HepG2 (cell line): Measurements from ENCODE around the gene SIAE. TPM values are rescaled to one million over a fixed set of nuclear protein-coding genes. Genes with fewer than 3 reads are reported as not detected.
A peak's percentile ranks its signal among the peaks of the same experiment; 100 is the strongest.

ENCODE experiments used
- ATAC-seq: fragments of 200-7000 bp; cut with Tn5 transposase; 3 replicates; pipeline ENCODE4 v1.9.1; 2020; ENCODE audit warnings: mild to moderate bottlenecking, moderate library complexity
- BruUV-seq: library from RNA; stranded (reverse); fragments of 400-500 nt; replicated peaks from 2 replicates; lab custom pipeline; 2021; lab: Mats Ljungman, UMichigan
- CTCF ChIA-PET: fragments of 300-600 bp; formaldehyde crosslinking; extraction: SDS; loops from one replicate; lab custom pipeline; 2021; ENCODE audit warnings: low total read pairs, inconsistent platforms, low intra/inter-chr PET ratio; lab: Yijun Ruan, JAX
- POLR2A ChIA-PET: fragments of 350-600 bp; sonication (Branson Sonifier 250); formaldehyde crosslinking; loops from one replicate; lab custom pipeline; 2020; ENCODE audit warnings: antibody characterized with exemption, inconsistent platforms; lab: Yijun Ruan, JAX
- DNase-seq: peaks from one replicate; pipeline ENCODE4 v3.0.0-alpha.2; 2015; ENCODE audit warnings: low spot score
- FAIRE-seq: peaks from 3 replicates; lab custom pipeline; 2011; peaks lifted over from hg19 to GRCh38; lab: Jason Lieb, UNC
- H2AFZ ChIP-seq: one replicate; pipeline ENCODE4 v1.6.1; 2011; ENCODE audit warnings: low read length, inconsistent platforms
- H3K27ac ChIP-seq: fragments of 300-600 bp; 3 replicates; pipeline ENCODE4 v1.8.0; 2011; ENCODE audit warnings: mixed run types, mild to moderate bottlenecking, mixed read lengths, low read length, inconsistent platforms; ENCODE audit not compliant: insufficient read depth; ENCODE audit errors: extremely low read length
- H3K27me3 ChIP-seq, 2 experiments: fragments of 200-600 bp in 1 of 2; 2 replicates in 1 of 2; 3 replicates in 1 of 2; pipeline versions ENCODE4 v1.6.0 to v1.8.0; 2011; ENCODE audit warnings: low read length in 2 of 2, mild to moderate bottlenecking in 2 of 2, moderate library complexity in 2 of 2, inconsistent platforms in 1 of 2; ENCODE audit not compliant: insufficient read depth in 2 of 2, control insufficient read depth in 1 of 2
- H3K36me3 ChIP-seq, 2 experiments: fragments of 200-600 bp in 1 of 2; replicated peaks in 1 of 2; 2 replicates in 1 of 2; 3 replicates in 1 of 2; pipeline versions ENCODE4 v1.5.1 to v1.8.0; 2011; ENCODE audit warnings: low read length in 2 of 2, inconsistent platforms in 1 of 2; ENCODE audit not compliant: insufficient read depth in 2 of 2, control insufficient read depth in 1 of 2
- H3K4me1 ChIP-seq: 2 replicates; pipeline ENCODE4 v1.5.1; 2012; ENCODE audit warnings: low read length, inconsistent platforms; ENCODE audit not compliant: insufficient read depth
- H3K4me2 ChIP-seq: 2 replicates; pipeline ENCODE4 v1.6.0; 2011; ENCODE audit warnings: low read depth, low read length, inconsistent platforms
- H3K4me3 ChIP-seq, 3 experiments: fragments of 200-600 bp in 1 of 3; sonication (generic), shearing (Covaris generic) in 1 of 3; replicated peaks in 1 of 3; 2 replicates each; pipeline ENCODE4 v1.5.1; 2011 to 2016; ENCODE audit warnings: low read length in 3 of 3, inconsistent platforms in 2 of 3, low read depth in 2 of 3, mild to moderate bottlenecking in 2 of 3, control low read depth in 1 of 3, mixed read lengths in 1 of 3; ENCODE audit not compliant: insufficient read depth in 1 of 3
- H3K79me2 ChIP-seq: one replicate; pipeline ENCODE4 v1.6.1; 2011; ENCODE audit warnings: low read length, inconsistent platforms; ENCODE audit not compliant: insufficient read depth
- H3K9ac ChIP-seq: 2 replicates; pipeline ENCODE4 v1.6.0; 2011; ENCODE audit warnings: mild to moderate bottlenecking, low read depth, low read length, inconsistent platforms; ENCODE audit not compliant: insufficient read depth
- H3K9me3 ChIP-seq: 2 replicates; pipeline ENCODE4 v1.5.1; 2012; ENCODE audit warnings: mild to moderate bottlenecking, low read length
- H4K20me1 ChIP-seq: 2 replicates; pipeline ENCODE4 v1.6.0; 2011; ENCODE audit warnings: inconsistent platforms, mild to moderate bottlenecking, low read length, moderate library complexity; ENCODE audit not compliant: insufficient read depth
- ERF ChIP-seq: IDR thresholded peaks from 2 replicates; pipeline ENCODE4 v1.6.1; 2018; ENCODE audit warnings: missing biosample characterization, missing genetic modification reagents
- EZH2 ChIP-seq: conservative IDR thresholded peaks from 2 replicates; pipeline ENCODE4 v1.6.1; 2012; ENCODE audit warnings: mild to moderate bottlenecking, low read depth, low read length, moderate library complexity
- GABPB1 ChIP-seq: IDR thresholded peaks from 2 replicates; pipeline ENCODE4 v1.6.1; 2016; ENCODE audit warnings: mild to moderate bottlenecking, missing genetic modification reagents, moderate library complexity, missing compliant biosample characterization
- HNRNPLL ChIP-seq: fragments of 200-400 bp; formaldehyde crosslinking; IDR thresholded peaks from 2 replicates; pipeline ENCODE4 v1.6.1; 2017; ENCODE audit warnings: mild to moderate bottlenecking, low read depth, low read length; ENCODE audit not compliant: poor library complexity, severe bottlenecking
- JUN ChIP-seq: sonication (generic); formaldehyde crosslinking; IDR thresholded peaks from 2 replicates; pipeline ENCODE4 v1.4.0; 2020; ENCODE audit warnings: mild to moderate bottlenecking, missing genetic modification reagents
- MAX ChIP-seq: IDR thresholded peaks from 2 replicates; pipeline ENCODE4 v1.6.1; 2012; ENCODE audit warnings: inconsistent platforms
- RXRA ChIP-seq: sonication (generic); formaldehyde crosslinking; IDR thresholded peaks from 2 replicates; pipeline ENCODE4 v1.5.1; 2020; ENCODE audit warnings: missing genetic modification reagents
- TEAD2 ChIP-seq: sonication (generic); formaldehyde crosslinking; IDR thresholded peaks from 2 replicates; pipeline ENCODE4 v1.9.0; 2021; ENCODE audit warnings: missing genetic modification reagents
- ZBTB7B ChIP-seq: sonication (generic); formaldehyde crosslinking; IDR thresholded peaks from 2 replicates; pipeline ENCODE4 v1.4.0; 2020; ENCODE audit warnings: missing genetic modification reagents
- ZFX ChIP-seq: sonication (generic); formaldehyde crosslinking; IDR thresholded peaks from 2 replicates; pipeline ENCODE4 v1.4.0; 2020; ENCODE audit warnings: mild to moderate bottlenecking, low read depth, missing genetic modification reagents, moderate library complexity
- WGBS: methylation state at CpG from one replicate; pipeline ENCODE4 v1.1.6; 2017; ENCODE audit warnings: low lambda C conversion rate; 5-methylcytosine and 5-hydroxymethylcytosine counted together
- in situ Hi-C: cut with HindIII; loops from 2 replicates; pipeline ENCODE4 v1.10.0; 2017; ENCODE audit warnings: low pct_unique_long_range_greater_than_20kb; ENCODE audit not compliant: extremely low pct_ligation_motif_present
- intact Hi-C: fragments of 100-400 bp; cut with micrococcal nuclease; formaldehyde crosslinking; loops from one replicate; pipeline ENCODE4 v1.10.0; 2022; ENCODE audit not compliant: unreplicated experiment
- polyA plus RNA-seq, 8 experiments: library from polyadenylated mRNA; depleted of rRNA in 3 of 8; stranded (reverse) in 7 of 8; unstranded in 1 of 8; fragments of >200 nt; fragmentation: Illumina TruSeq in 4 of 8; extraction: Trizol in 4 of 8; gene quantifications; 2 replicates each; pipeline versions ENCODE4 v1.2.1 to v1.2.3, GENCODE V29; 2011 to 2016; ENCODE audit warnings: low read depth in 4 of 8, missing spikeins in 1 of 8, mixed read lengths in 1 of 8; ENCODE audit not compliant: insufficient read depth in 1 of 8
- total RNA-seq, 5 experiments: library from RNA; depleted of rRNA; stranded (reverse); fragments of >200 nt; fragmentation: Illumina TruSeq; extraction: Trizol; gene quantifications; 2 replicates each; pipeline ENCODE4 v1.2.3, GENCODE V29; 2016; ENCODE audit warnings: low read depth in 1 of 5
- TF ChIP-seq, protein P1 (sequence below): sonication (generic); formaldehyde crosslinking; IDR thresholded peaks from 2 replicates; pipeline ENCODE4 v1.4.0; 2020; ENCODE audit warnings: missing genetic modification reagents
- TF ChIP-seq, protein P2 (sequence below): sonication (generic); formaldehyde crosslinking; IDR thresholded peaks from 2 replicates; pipeline ENCODE4 v1.9.0; 2022; ENCODE audit warnings: missing genetic modification reagents, mild to moderate bottlenecking, borderline replicate concordance
- TF ChIP-seq, protein P3 (sequence below): sonication (generic); formaldehyde crosslinking; IDR thresholded peaks from 2 replicates; pipeline ENCODE4 v1.4.0; 2020; ENCODE audit warnings: mild to moderate bottlenecking, missing genetic modification reagents, borderline replicate concordance

The SIAE gene
- total and polyA plus RNA-seq, 2 of the 13 experiments (the other 11 are each of a cell fraction or from before 2014, with no cell fraction given) = 7.0 to 22.4 TPM

GRCh38 chr11:124717786-124718651, 44.5 kb upstream of the SIAE start:
- no peaks in the 10 kb centered on the region for H3K9me3 ChIP-seq
- H4K20me1 ChIP-seq = no peaks in the 10 kb centered on the region
- no peak overlapping the region for H3K27ac ChIP-seq
- H3K79me2 ChIP-seq = no peaks in the 10 kb centered on the region
- peaks cover 3 to 64% of the 10 kb centered on the region in 2 experiments; a peak in 4 of 5 replicates for H3K27me3 ChIP-seq
- no peak overlapping the region for H3K9ac ChIP-seq
- in situ Hi-C loops = no loop called here
- WGBS = 2% methylated on average over 18 of the region's 45 CpGs
- ChIA-PET CTCF (no interaction called here), POLR2A (no interaction called here)
- FAIRE-seq (no peak), ATAC-seq (peak; percentile 84), DNase-seq (peak; percentile 6)
- no TSS peak for BruUV-seq
- intact Hi-C loops = no loop called here
- no peaks in the 10 kb centered on the region for H3K36me3 ChIP-seq
- peak overlapping the region; percentile 80 for H3K4me2 ChIP-seq
- H3K4me3 ChIP-seq = peak overlapping the region; percentile 36 to 67 (median 45); a peak in 5 of 6 replicates
- H3K4me1 ChIP-seq = peaks cover 14% of the 10 kb centered on the region; the same call in 1 of the 2 replicates
- H2AFZ ChIP-seq = peak overlapping the region; percentile 35
- TF ChIP-seq GABPB1 (CRISPR knock-in tag) (peak; percentile 15; the same call in 1 of the 2 replicates), ERF (CRISPR knock-in tag) (no peak), ZFX (peak; percentile 11; the same call in 1 of the 2 replicates), ZBTB7B (CRISPR knock-in tag) (0 out of 2 replicates have a peak, but pooled peaks have one; percentile 38), MAX (0 out of 2 replicates have a peak, but pooled peaks have one; percentile 19), HNRNPLL (peak; percentile 53), RXRA (CRISPR knock-in tag) (peak; percentile 35; the same call in 1 of the 2 replicates), JUN (CRISPR knock-in tag) (no peak), TEAD2 (no peak), EZH2 (peak; percentile 64)
- TF ChIP-seq, protein P1, sequence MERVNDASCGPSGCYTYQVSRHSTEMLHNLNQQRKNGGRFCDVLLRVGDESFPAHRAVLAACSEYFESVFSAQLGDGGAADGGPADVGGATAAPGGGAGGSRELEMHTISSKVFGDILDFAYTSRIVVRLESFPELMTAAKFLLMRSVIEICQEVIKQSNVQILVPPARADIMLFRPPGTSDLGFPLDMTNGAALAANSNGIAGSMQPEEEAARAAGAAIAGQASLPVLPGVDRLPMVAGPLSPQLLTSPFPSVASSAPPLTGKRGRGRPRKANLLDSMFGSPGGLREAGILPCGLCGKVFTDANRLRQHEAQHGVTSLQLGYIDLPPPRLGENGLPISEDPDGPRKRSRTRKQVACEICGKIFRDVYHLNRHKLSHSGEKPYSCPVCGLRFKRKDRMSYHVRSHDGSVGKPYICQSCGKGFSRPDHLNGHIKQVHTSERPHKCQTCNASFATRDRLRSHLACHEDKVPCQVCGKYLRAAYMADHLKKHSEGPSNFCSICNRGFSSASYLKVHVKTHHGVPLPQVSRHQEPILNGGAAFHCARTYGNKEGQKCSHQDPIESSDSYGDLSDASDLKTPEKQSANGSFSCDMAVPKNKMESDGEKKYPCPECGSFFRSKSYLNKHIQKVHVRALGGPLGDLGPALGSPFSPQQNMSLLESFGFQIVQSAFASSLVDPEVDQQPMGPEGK (CRISPR knock-in tag) = 0 out of 2 replicates have a peak, but pooled peaks have one; percentile 12
- TF ChIP-seq, protein P2, sequence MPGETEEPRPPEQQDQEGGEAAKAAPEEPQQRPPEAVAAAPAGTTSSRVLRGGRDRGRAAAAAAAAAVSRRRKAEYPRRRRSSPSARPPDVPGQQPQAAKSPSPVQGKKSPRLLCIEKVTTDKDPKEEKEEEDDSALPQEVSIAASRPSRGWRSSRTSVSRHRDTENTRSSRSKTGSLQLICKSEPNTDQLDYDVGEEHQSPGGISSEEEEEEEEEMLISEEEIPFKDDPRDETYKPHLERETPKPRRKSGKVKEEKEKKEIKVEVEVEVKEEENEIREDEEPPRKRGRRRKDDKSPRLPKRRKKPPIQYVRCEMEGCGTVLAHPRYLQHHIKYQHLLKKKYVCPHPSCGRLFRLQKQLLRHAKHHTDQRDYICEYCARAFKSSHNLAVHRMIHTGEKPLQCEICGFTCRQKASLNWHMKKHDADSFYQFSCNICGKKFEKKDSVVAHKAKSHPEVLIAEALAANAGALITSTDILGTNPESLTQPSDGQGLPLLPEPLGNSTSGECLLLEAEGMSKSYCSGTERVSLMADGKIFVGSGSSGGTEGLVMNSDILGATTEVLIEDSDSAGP (CRISPR knock-in tag) = 0 out of 2 replicates have a peak, but pooled peaks have one; percentile 16
- TF ChIP-seq, protein P3, sequence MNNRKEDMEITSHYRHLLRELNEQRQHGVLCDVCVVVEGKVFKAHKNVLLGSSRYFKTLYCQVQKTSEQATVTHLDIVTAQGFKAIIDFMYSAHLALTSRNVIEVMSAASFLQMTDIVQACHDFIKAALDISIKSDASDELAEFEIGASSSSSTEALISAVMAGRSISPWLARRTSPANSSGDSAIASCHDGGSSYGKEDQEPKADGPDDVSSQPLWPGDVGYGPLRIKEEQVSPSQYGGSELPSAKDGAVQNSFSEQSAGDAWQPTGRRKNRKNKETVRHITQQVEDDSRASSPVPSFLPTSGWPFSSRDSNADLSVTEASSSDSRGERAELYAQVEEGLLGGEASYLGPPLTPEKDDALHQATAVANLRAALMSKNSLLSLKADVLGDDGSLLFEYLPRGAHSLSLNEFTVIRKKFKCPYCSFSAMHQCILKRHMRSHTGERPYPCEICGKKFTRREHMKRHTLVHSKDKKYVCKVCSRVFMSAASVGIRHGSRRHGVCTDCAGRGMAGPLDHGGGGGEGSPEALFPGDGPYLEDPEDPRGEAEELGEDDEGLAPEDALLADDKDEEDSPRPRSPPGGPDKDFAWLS (CRISPR knock-in tag) = no peak
